SK-N-SH (cell line): Measurements from ENCODE around the gene PGBD4.

Source experiments
- EP300 ChIP-seq, 2 experiments: IDR thresholded peaks; 2 replicates each; pipeline versions ENCODE4 v1.4.0 to v1.6.1; 2012; ENCODE audit warnings: borderline replicate concordance in 1 of 2, low read depth in 1 of 2, low read length in 1 of 2
- FOXM1 ChIP-seq: IDR thresholded peaks from 2 replicates; pipeline ENCODE4 v1.4.0; 2012; ENCODE audit warnings: low read depth, mild to moderate bottlenecking
- MXI1 ChIP-seq: IDR thresholded peaks from 2 replicates; pipeline ENCODE4 v1.6.1; 2012; ENCODE audit warnings: mild to moderate bottlenecking, low read depth, low read length, improper control_type of control experiment
- NFIC ChIP-seq: IDR thresholded peaks from 2 replicates; pipeline ENCODE4 v1.4.0; 2012; ENCODE audit warnings: borderline replicate concordance
- RAD21 ChIP-seq: IDR thresholded peaks from 2 replicates; pipeline ENCODE4 v1.6.1; 2012; ENCODE audit warnings: mild to moderate bottlenecking, low read length
- TCF12 ChIP-seq: IDR thresholded peaks from 2 replicates; pipeline ENCODE4 v1.4.0; 2012
- TF ChIP-seq, protein P1 (sequence below): fragments of 200-600 bp; sonication (generic); IDR thresholded peaks from 2 replicates; pipeline ENCODE4 v1.6.1; 2017; ENCODE audit warnings: antibody characterized with exemption, mild to moderate bottlenecking, moderate library complexity
- TF ChIP-seq, protein P2 (sequence below): IDR thresholded peaks from 2 replicates; pipeline ENCODE4 v1.4.0; 2012; ENCODE audit warnings: low read depth
- TF ChIP-seq, protein P3 (sequence below): IDR thresholded peaks from 2 replicates; pipeline ENCODE4; 2012
- TF ChIP-seq, protein P4 (sequence below): fragments of 150-350 bp; IDR thresholded peaks from 2 replicates; pipeline ENCODE4 v1.6.1; 2017; ENCODE audit warnings: antibody characterized with exemption, low read length, low read depth, borderline replicate concordance

DNA sequence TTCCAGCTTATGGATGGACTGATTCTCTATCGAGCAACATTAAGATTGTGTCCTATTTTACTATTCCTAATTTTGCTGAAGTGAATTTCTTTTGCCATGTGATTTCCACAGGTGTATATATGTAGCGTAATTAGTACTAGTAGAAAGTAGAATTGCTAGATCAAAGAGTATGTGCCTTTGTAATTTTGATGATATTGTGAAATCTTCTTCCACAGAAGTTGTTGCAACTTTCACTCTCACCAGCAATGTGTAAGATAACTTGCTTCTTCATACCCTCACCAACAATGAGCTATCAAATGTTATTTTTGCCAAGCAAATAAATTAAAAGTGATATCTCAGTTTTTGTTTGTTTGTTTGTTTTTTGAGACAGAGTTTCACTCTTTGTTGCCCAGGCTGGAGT is 5.4 kb downstream of the PGBD4 start:
- TF ChIP-seq, protein P1, sequence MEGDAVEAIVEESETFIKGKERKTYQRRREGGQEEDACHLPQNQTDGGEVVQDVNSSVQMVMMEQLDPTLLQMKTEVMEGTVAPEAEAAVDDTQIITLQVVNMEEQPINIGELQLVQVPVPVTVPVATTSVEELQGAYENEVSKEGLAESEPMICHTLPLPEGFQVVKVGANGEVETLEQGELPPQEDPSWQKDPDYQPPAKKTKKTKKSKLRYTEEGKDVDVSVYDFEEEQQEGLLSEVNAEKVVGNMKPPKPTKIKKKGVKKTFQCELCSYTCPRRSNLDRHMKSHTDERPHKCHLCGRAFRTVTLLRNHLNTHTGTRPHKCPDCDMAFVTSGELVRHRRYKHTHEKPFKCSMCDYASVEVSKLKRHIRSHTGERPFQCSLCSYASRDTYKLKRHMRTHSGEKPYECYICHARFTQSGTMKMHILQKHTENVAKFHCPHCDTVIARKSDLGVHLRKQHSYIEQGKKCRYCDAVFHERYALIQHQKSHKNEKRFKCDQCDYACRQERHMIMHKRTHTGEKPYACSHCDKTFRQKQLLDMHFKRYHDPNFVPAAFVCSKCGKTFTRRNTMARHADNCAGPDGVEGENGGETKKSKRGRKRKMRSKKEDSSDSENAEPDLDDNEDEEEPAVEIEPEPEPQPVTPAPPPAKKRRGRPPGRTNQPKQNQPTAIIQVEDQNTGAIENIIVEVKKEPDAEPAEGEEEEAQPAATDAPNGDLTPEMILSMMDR: no peak
- TF ChIP-seq FOXM1 (no peak), RAD21 (no peak), MXI1 (no peak), EP300 (IDR thresholded peaks at IDR 0.05; ENCODE audit: borderline replicate concordance in 1 of 2, low read depth in 1 of 2, low read length in 1 of 2) (no peak), TCF12 (no peak), NFIC (no peak)
- TF ChIP-seq, protein P2, sequence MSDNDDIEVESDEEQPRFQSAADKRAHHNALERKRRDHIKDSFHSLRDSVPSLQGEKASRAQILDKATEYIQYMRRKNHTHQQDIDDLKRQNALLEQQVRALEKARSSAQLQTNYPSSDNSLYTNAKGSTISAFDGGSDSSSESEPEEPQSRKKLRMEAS: no peak
- TF ChIP-seq, protein P3, sequence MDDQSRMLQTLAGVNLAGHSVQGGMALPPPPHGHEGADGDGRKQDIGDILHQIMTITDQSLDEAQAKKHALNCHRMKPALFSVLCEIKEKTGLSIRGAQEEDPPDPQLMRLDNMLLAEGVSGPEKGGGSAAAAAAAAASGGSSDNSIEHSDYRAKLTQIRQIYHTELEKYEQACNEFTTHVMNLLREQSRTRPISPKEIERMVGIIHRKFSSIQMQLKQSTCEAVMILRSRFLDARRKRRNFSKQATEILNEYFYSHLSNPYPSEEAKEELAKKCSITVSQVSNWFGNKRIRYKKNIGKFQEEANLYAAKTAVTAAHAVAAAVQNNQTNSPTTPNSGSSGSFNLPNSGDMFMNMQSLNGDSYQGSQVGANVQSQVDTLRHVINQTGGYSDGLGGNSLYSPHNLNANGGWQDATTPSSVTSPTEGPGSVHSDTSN: no peak
- TF ChIP-seq, protein P4, sequence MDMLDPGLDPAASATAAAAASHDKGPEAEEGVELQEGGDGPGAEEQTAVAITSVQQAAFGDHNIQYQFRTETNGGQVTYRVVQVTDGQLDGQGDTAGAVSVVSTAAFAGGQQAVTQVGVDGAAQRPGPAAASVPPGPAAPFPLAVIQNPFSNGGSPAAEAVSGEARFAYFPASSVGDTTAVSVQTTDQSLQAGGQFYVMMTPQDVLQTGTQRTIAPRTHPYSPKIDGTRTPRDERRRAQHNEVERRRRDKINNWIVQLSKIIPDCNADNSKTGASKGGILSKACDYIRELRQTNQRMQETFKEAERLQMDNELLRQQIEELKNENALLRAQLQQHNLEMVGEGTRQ: no peak
